ENCODE results near the gene PHKA2. TPM values are rescaled to one million over a fixed set of nuclear protein-coding genes. Genes with fewer than 3 reads are reported as not detected.
A peak's percentile ranks its signal among the peaks of the same experiment; 100 is the strongest.
"Not testable (repeated sequence)": the region's sequence is repeated elsewhere in the genome, so short reads cannot be mapped to it uniquely, and the experiment has no call there.

PHKA2 gene
- total RNA-seq, 1 donor from 2014 or later, result 72.2 TPM

DNA sequence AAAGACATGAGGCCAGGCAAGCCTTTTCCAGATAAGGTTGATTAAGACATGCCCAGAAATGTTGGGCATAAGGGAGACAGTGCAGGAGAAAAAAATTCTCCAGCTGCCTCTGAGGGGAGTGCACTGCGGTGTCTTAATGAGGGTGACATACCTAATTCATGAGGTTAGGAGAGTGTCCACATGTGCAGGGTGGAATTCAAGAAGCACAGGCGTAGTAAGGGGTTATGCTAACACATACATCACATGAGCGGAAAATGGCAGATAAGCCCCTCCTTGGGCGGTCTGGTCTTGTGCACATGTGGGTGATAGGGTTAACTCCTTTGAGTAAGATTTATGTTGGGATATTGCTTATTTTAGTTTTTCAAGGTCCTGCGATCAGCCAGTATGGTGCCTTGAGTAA lies 122.4 kb downstream of the PHKA2 start:
- Mint-ChIP-seq H3K36me3 (peaks cover 1% of the 10 kb centered on the region), H3K27ac (no peak overlapping the region), H3K27me3 (ENCODE audit: low read depth) (no peaks in the 10 kb centered on the region), H3K9me3 (peaks cover 32% of the 10 kb centered on the region), H3K4me3 (no peak overlapping the region), H3K4me1 (peaks cover 6% of the 10 kb centered on the region)
- DNase-seq (ENCODE audit: low spot score in 2 of 2, unreplicated experiment in 2 of 2), result no peak
- TF ChIP-seq, protein P1, sequence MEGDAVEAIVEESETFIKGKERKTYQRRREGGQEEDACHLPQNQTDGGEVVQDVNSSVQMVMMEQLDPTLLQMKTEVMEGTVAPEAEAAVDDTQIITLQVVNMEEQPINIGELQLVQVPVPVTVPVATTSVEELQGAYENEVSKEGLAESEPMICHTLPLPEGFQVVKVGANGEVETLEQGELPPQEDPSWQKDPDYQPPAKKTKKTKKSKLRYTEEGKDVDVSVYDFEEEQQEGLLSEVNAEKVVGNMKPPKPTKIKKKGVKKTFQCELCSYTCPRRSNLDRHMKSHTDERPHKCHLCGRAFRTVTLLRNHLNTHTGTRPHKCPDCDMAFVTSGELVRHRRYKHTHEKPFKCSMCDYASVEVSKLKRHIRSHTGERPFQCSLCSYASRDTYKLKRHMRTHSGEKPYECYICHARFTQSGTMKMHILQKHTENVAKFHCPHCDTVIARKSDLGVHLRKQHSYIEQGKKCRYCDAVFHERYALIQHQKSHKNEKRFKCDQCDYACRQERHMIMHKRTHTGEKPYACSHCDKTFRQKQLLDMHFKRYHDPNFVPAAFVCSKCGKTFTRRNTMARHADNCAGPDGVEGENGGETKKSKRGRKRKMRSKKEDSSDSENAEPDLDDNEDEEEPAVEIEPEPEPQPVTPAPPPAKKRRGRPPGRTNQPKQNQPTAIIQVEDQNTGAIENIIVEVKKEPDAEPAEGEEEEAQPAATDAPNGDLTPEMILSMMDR (IDR thresholded peaks at IDR 0.05; ENCODE audit: unreplicated experiment), result no peak

DNA sequence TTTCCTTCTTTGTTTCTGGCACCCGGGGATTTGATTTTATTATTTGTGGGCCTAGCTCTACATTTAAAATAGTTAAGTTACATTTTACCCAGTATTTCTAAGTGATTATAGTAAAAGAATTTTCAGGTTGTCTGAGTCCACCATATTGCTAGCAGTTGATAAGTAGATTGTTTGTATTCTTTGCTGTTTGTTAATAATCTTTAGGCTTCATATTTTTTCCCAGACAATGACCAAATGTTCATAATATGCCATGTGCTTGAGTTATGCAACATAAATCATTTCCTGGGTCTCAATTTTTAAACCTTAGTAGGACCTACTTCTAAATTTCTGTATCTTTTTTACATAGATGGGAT lies 127.3 kb downstream of the PHKA2 start:
- Mint-ChIP-seq H3K27ac (no peak overlapping the region), H3K27me3 (ENCODE audit: low read depth) (no peaks in the 10 kb centered on the region), H3K4me1 (peaks cover 4% of the 10 kb centered on the region), H3K9me3 (peaks cover 38% of the 10 kb centered on the region), H3K36me3 (no peaks in the 10 kb centered on the region), H3K4me3 (no peak overlapping the region)
- TF ChIP-seq, protein P1 (IDR thresholded peaks at IDR 0.05; ENCODE audit: unreplicated experiment), result no peak
- no peak for DNase-seq (ENCODE audit: low spot score in 2 of 2, unreplicated experiment in 2 of 2)

DNA sequence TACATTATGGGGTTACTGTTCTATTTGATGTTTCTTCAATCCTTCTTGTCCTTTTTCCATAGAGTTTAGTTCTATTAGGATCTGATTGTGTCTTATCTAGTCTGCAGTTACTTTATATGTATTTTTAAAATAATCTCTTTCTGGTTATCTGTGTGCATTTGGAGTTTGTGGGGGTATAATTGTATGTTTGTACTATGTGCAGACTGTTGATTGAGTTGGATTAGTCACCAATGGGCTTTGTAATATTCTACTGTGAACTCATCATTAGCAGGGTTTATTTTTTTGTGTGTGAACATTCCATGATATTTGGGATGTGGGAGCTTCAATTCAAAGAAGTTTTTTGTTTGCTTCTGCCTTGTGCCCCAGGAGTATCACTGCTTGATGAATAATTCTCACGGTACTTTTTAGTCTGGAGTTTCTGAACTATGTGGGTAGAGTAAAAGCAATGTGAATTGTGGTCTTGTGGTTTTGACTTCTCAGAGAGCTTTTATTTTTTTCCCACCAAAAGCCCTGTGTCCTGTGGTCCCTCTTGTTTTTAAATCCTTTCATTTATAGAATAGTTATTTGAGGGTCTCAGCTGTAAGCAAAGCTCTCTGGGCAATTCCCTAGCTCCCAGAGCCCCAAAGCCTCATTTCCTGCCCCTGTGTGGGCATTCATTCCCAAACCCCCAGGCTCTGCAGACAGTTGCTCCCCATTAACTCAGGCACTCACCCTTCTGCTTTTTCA lies 127.8 kb downstream of the PHKA2 start:
- no peak overlapping the region for H3K4me3 Mint-ChIP-seq

DNA sequence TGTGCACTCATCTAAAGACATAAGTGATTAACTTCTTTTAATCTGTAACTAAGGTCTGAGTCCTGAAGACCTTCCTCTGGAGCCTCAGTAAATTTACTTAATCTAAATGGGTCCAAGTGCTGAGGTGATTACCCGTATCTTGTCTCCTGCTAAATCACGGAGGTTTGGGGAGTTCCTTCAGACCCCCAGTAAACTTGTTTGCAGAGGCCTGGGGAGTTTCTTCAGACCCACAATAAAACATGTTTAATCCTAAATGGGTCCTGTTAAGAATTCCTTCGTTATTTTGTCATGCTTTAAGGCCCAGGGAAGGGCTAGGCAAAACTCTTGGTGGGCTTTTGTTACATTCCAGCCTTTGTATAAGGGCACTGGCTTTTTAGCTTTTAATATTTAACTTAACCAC lies 136.0 kb downstream of the PHKA2 start:
- not testable (repeated sequence) for H3K4me1 Mint-ChIP-seq; H3K27me3 Mint-ChIP-seq (ENCODE audit: low read depth); H3K36me3 Mint-ChIP-seq; H3K4me3 Mint-ChIP-seq; DNase-seq (ENCODE audit: low spot score in 2 of 2, unreplicated experiment in 2 of 2)
- Mint-ChIP-seq H3K9me3 (peaks cover 56% of the 10 kb centered on the region), H3K27ac (peak overlapping the region; percentile 37)

More for the DNA sequence above, 127.8 kb downstream of the PHKA2 start:
- no peak overlapping the region for H3K27ac Mint-ChIP-seq
- H3K9me3 Mint-ChIP-seq, result peaks cover 40% of the 10 kb centered on the region
- TF ChIP-seq, protein P1 (IDR thresholded peaks at IDR 0.05; ENCODE audit: unreplicated experiment), result no peak
- no peaks in the 10 kb centered on the region for H3K36me3 Mint-ChIP-seq
- H3K4me1 Mint-ChIP-seq, result no peaks in the 10 kb centered on the region
- H3K27me3 Mint-ChIP-seq (ENCODE audit: low read depth), result no peaks in the 10 kb centered on the region
- DNase-seq (ENCODE audit: low spot score in 2 of 2, unreplicated experiment in 2 of 2), result no peak

Other genes with a start within 250 kb of the PHKA2 start
- gene ADGRG2, start 138.4 kb upstream of the PHKA2 start, total RNA-seq, result 0.98 to 1.0 TPM (median 0.99 TPM) in 3 replicates